Measurements from ENCODE around the gene ACAN. TPM values are rescaled to one million over a fixed set of nuclear protein-coding genes. Genes with fewer than 3 reads are reported as not detected.

The ACAN gene
- total RNA-seq, 1 donor from 2014 or later = 2.0 TPM

- TF ChIP-seq CTCF (IDR thresholded peaks at IDR 0.05; ENCODE audit: unreplicated experiment) = no peak
- Mint-ChIP-seq H3K9me3 (ENCODE audit: low read depth) (no peaks in the 10 kb centered on the region), H3K4me3 (ENCODE audit: low read depth) (no peak overlapping the region), H3K27me3 (no peaks in the 10 kb centered on the region), H3K36me3 (ENCODE audit: insufficient read depth) (no peaks in the 10 kb centered on the region), H3K27ac (no peak overlapping the region), H3K4me1 (ENCODE audit: low read depth) (no peaks in the 10 kb centered on the region)
- no peak for DNase-seq (ENCODE audit: low spot score, unreplicated experiment)
Measured at GRCh38 chr15:88838667-88839066, 35.4 kb downstream of the ACAN start.

DNA sequence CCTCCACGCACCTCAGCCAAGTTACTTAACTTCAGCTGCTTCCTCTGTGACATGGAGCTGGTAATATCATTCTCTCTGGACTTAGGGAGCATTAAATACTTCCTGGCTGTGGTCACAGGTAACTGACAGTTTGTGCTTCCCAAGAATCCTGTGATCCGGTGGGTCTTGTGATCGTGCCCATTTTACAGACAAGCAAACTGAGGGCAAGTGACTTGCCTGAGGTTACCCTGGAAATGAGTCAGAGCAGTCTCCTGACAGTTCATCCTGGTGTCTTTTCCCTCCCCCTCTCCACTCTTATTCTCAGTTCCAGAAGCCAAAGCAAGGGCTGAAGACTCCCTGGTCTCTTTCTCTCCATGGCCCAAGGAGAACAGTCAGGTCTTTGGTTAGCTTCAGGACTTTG, 35.9 kb downstream of the ACAN start:
- no peaks in the 10 kb centered on the region for H3K9me3 Mint-ChIP-seq (ENCODE audit: low read depth)
- H3K4me3 Mint-ChIP-seq (ENCODE audit: low read depth) = no peak overlapping the region
- H3K4me1 Mint-ChIP-seq (ENCODE audit: low read depth) = no peaks in the 10 kb centered on the region
- no peaks in the 10 kb centered on the region for H3K27me3 Mint-ChIP-seq
- TF ChIP-seq CTCF (IDR thresholded peaks at IDR 0.05; ENCODE audit: unreplicated experiment) = no peak
- no peak for DNase-seq (ENCODE audit: low spot score, unreplicated experiment)
- H3K27ac Mint-ChIP-seq = no peak overlapping the region
- no peaks in the 10 kb centered on the region for H3K36me3 Mint-ChIP-seq (ENCODE audit: insufficient read depth)

GRCh38 chr15:88839961-88840360, 36.7 kb downstream of the ACAN start:
- no peak overlapping the region for H3K27ac Mint-ChIP-seq
- H3K36me3 Mint-ChIP-seq (ENCODE audit: insufficient read depth) = no peaks in the 10 kb centered on the region
- DNase-seq (ENCODE audit: low spot score, unreplicated experiment) = no peak
- TF ChIP-seq CTCF (IDR thresholded peaks at IDR 0.05; ENCODE audit: unreplicated experiment) = no peak
- no peaks in the 10 kb centered on the region for H3K27me3 Mint-ChIP-seq
- H3K4me3 Mint-ChIP-seq (ENCODE audit: low read depth) = no peak overlapping the region
- H3K4me1 Mint-ChIP-seq (ENCODE audit: low read depth) = no peaks in the 10 kb centered on the region
- no peaks in the 10 kb centered on the region for H3K9me3 Mint-ChIP-seq (ENCODE audit: low read depth)

DNA sequence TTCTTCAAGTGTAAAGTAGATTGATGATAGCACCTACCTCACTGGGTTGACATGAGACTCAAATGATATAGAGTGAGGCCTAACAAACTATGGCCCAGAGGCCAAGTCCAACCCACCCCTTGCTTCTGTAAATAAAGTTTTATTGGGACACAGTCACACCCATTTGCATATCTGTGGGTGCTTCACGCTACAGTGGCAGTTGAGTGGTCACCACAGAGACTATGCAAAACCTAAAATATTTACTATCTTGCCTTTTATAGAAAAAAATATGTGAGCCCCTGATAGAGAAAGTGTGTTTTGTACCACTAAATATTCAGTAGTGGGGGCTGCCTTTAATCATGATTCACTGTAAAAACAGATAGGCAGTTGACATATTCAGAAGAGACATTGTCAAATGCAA, 38.0 kb downstream of the ACAN start:
- no peak for DNase-seq (ENCODE audit: low spot score, unreplicated experiment)
- H3K9me3 Mint-ChIP-seq (ENCODE audit: low read depth) = no peaks in the 10 kb centered on the region
- H3K4me1 Mint-ChIP-seq (ENCODE audit: low read depth) = no peaks in the 10 kb centered on the region
- H3K27me3 Mint-ChIP-seq = no peaks in the 10 kb centered on the region
- H3K36me3 Mint-ChIP-seq (ENCODE audit: insufficient read depth) = no peaks in the 10 kb centered on the region
- no peak overlapping the region for H3K27ac Mint-ChIP-seq
- no peak for TF ChIP-seq CTCF (IDR thresholded peaks at IDR 0.05; ENCODE audit: unreplicated experiment)
- H3K4me3 Mint-ChIP-seq (ENCODE audit: low read depth) = no peak overlapping the region

DNA sequence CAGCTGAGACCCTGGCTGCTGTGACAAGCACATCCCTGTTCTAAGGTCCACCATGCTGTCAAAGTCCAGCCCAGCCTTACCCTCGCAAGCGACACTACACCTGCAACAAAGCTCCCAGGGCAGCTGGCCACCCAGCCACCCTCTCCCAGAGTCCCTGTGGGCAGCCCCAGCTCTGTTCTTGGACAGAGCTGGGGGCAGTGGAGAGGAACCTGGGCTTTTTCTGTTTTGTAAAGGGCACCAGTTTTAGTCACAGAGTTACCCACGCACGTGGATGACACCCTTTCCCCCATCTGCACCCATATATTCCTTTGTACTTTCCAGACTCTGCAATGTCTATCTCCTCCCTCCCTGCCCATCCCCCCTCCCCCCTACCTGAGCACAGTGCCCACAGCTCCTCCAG, 38.9 kb downstream of the ACAN start:
- no peaks in the 10 kb centered on the region for H3K36me3 Mint-ChIP-seq (ENCODE audit: insufficient read depth)
- TF ChIP-seq CTCF (IDR thresholded peaks at IDR 0.05; ENCODE audit: unreplicated experiment) = no peak
- H3K4me3 Mint-ChIP-seq (ENCODE audit: low read depth) = no peak overlapping the region
- no peak for DNase-seq (ENCODE audit: low spot score, unreplicated experiment)
- H3K27ac Mint-ChIP-seq = no peak overlapping the region
- H3K27me3 Mint-ChIP-seq = no peaks in the 10 kb centered on the region
- H3K9me3 Mint-ChIP-seq (ENCODE audit: low read depth) = no peaks in the 10 kb centered on the region
- no peaks in the 10 kb centered on the region for H3K4me1 Mint-ChIP-seq (ENCODE audit: low read depth)

All from progenitor cell of endocrine pancreas (in vitro differentiated cells).